BLaER1 treated with 17β-estradiol and CSF1 and Interleukin-3, amounts not matched to agents 10 nM and 100 nM (cell line): Measurements from ENCODE around the gene KATNA1.
"Not testable (repeated sequence)": the region's sequence is repeated elsewhere in the genome, so short reads cannot be mapped to it uniquely, and the experiment has no call there.

Source experiments
- H3K27ac ChIP-seq, 11 experiments: shearing (Covaris generic); formaldehyde crosslinking; 2 replicates each; pipeline ENCODE4 v1.8.1; 2022
- H3K27me3 ChIP-seq, 11 experiments: shearing (Covaris generic); formaldehyde crosslinking; 2 replicates each; pipeline ENCODE4 v1.8.1; 2022
- H3K36me3 ChIP-seq, 11 experiments: shearing (Covaris generic); formaldehyde crosslinking; 2 replicates each; pipeline ENCODE4 v1.8.1; 2022
- H3K4me1 ChIP-seq, 10 experiments: shearing (Covaris generic); formaldehyde crosslinking; 2 replicates each; pipeline ENCODE4 v1.8.1; 2022
- H3K4me2 ChIP-seq, 11 experiments: shearing (Covaris generic); formaldehyde crosslinking; 2 replicates each; pipeline ENCODE4 v1.8.1; 2022
- H3K4me3 ChIP-seq, 10 experiments: shearing (Covaris generic); formaldehyde crosslinking; 2 replicates each; pipeline ENCODE4 v1.8.1; 2022
- H3K9ac ChIP-seq, 11 experiments: shearing (Covaris generic); formaldehyde crosslinking; 2 replicates each; pipeline ENCODE4 v1.8.1; 2022
- H3K9me3 ChIP-seq, 11 experiments: shearing (Covaris generic); formaldehyde crosslinking; replicated peaks in 1 of 11; 2 replicates each; pipeline ENCODE4 v1.8.1; 2022
- H4K20me1 ChIP-seq, 11 experiments: shearing (Covaris generic); formaldehyde crosslinking; 2 replicates each; pipeline ENCODE4 v1.8.1; 2022
- Cebpa-rat ChIP-seq, 11 experiments: shearing (Covaris generic); IDR thresholded peaks; 2 replicates each; pipeline ENCODE4 v1.8.1; 2022

Gene KATNA1

GRCh38 chr6:149680503-149680902, 32.0 kb upstream of the KATNA1 start:
- Histone ChIP-seq H3K36me3 (peaks cover 78 to 100% (median 94%) of the 10 kb centered on the region in 11 experiments), H3K4me1 (no peaks in the 10 kb centered on the region), H3K9ac (no peak overlapping the region), H3K27ac (no peak overlapping the region), H3K4me2 (no peak overlapping the region), H3K9me3 (no peaks in the 10 kb centered on the region), H4K20me1 (peaks cover 17 to 58% (median 43%) of the 10 kb centered on the region in 11 experiments; a peak in 20 of 22 replicates), H3K4me3 (no peak overlapping the region), H3K27me3 (no peaks in the 10 kb centered on the region)
- TF ChIP-seq Cebpa-rat (IDR thresholded peaks at IDR 0.05) = no peak

- Histone ChIP-seq H4K20me1 (peaks cover 0 to 17% (median 0%) of the 10 kb centered on the region in 11 experiments; a peak in 6 of 22 replicates), H3K36me3 (peaks cover 93 to 100% (median 99%) of the 10 kb centered on the region in 11 experiments)
- H3K9me3 ChIP-seq, H3K4me1 ChIP-seq, H3K4me3 ChIP-seq, H3K27ac ChIP-seq, H3K27me3 ChIP-seq, H3K9ac ChIP-seq, H3K4me2 ChIP-seq: not testable (repeated sequence)
These were observed 23.8 kb upstream of the KATNA1 start for GRCh38 chr6:149672265-149672664.

- no peak overlapping the region for H3K9ac ChIP-seq
- peaks cover 63 to 92% (median 73%) of the 10 kb centered on the region in 11 experiments for H3K36me3 ChIP-seq
- H4K20me1 ChIP-seq = peaks cover 0 to 12% (median 4%) of the 10 kb centered on the region in 11 experiments; a peak in 5 of 22 replicates
- no peaks in the 10 kb centered on the region for H3K4me1 ChIP-seq
- no peak overlapping the region for H3K4me3 ChIP-seq
- H3K27ac ChIP-seq = no peak overlapping the region
- H3K27me3 ChIP-seq = no peaks in the 10 kb centered on the region
- H3K9me3 ChIP-seq = no peaks in the 10 kb centered on the region
- no peak for TF ChIP-seq Cebpa-rat (IDR thresholded peaks at IDR 0.05)
- no peak overlapping the region for H3K4me2 ChIP-seq
These were observed 11.5 kb upstream of the KATNA1 start for GRCh38 chr6:149660028-149660427.

GRCh38 chr6:149657441-149657840, 8.9 kb upstream of the KATNA1 start:
- no peak overlapping the region for H3K4me3 ChIP-seq

GRCh38 chr6:149651056-149651455, 2.5 kb upstream of the KATNA1 start:
- peaks cover 0 to 8% (median 0%) of the 10 kb centered on the region in 11 experiments; a peak in 6 of 22 replicates for H3K36me3 ChIP-seq
- no peak overlapping the region for H3K4me3 ChIP-seq
- H3K4me1 ChIP-seq = peaks cover 11 to 22% (median 20%) of the 10 kb centered on the region in 10 experiments
- H3K27ac ChIP-seq = no peak overlapping the region
- no peak for TF ChIP-seq Cebpa-rat (IDR thresholded peaks at IDR 0.05)
- no peaks in the 10 kb centered on the region for H3K27me3 ChIP-seq
- H4K20me1 ChIP-seq = peaks cover 0 to 16% (median 0%) of the 10 kb centered on the region in 11 experiments; a peak in 8 of 22 replicates
- no peak overlapping the region for H3K4me2 ChIP-seq
- H3K9me3 ChIP-seq = no peaks in the 10 kb centered on the region
- no peak overlapping the region for H3K9ac ChIP-seq

More at GRCh38 chr6:149657441-149657840, 8.9 kb upstream of the KATNA1 start:
- peaks cover 0 to 12% (median under 1%) of the 10 kb centered on the region in 11 experiments; a peak in 4 of 22 replicates for H4K20me1 ChIP-seq
- no peak for TF ChIP-seq Cebpa-rat (IDR thresholded peaks at IDR 0.05)
- no peak overlapping the region for H3K4me2 ChIP-seq
- H3K27ac ChIP-seq = no peak overlapping the region
- no peaks in the 10 kb centered on the region for H3K27me3 ChIP-seq
- peaks cover 39 to 66% (median 47%) of the 10 kb centered on the region in 11 experiments for H3K36me3 ChIP-seq
- H3K4me1 ChIP-seq = no peaks in the 10 kb centered on the region
- H3K9ac ChIP-seq = no peak overlapping the region
- no peaks in the 10 kb centered on the region for H3K9me3 ChIP-seq

- no peaks in the 10 kb centered on the region for H3K27me3 ChIP-seq
These were observed 1.9 kb downstream of the KATNA1 start for GRCh38 chr6:149646599-149646998.

GRCh38 chr6:149642829-149643580, 5.5 kb downstream of the KATNA1 start:
- no peaks in the 10 kb centered on the region for H3K27me3 ChIP-seq
- no peak for TF ChIP-seq Cebpa-rat (IDR thresholded peaks at IDR 0.05)
- peaks cover 5 to 34% (median 19%) of the 10 kb centered on the region in 11 experiments; a peak in 20 of 22 replicates for H3K36me3 ChIP-seq
- no peak overlapping the region; a peak in 1 of 22 replicates for H3K4me2 ChIP-seq
- no peak overlapping the region for H3K27ac ChIP-seq
- peaks cover 0 to 83% (median 7%) of the 10 kb centered on the region in 11 experiments; a peak in 10 of 22 replicates for H4K20me1 ChIP-seq
- peaks cover 0 to 10% (median 5%) of the 10 kb centered on the region in 11 experiments; a peak in 7 of 22 replicates for H3K9me3 ChIP-seq
- H3K4me1 ChIP-seq = peaks cover 6 to 27% (median 18%) of the 10 kb centered on the region in 10 experiments; a peak in 19 of 20 replicates
- no peak overlapping the region for H3K4me3 ChIP-seq
- no peak overlapping the region for H3K9ac ChIP-seq

More at GRCh38 chr6:149646599-149646998, 1.9 kb downstream of the KATNA1 start:
- Histone ChIP-seq H3K9me3 (peaks cover 0 to 10% (median 5%) of the 10 kb centered on the region in 11 experiments; a peak in 7 of 22 replicates), H3K9ac (peak overlapping the region in 4 of 11 experiments; percentile 87 to 94 (median 90); a peak in 6 of 22 replicates), H4K20me1 (peaks cover 0 to 56% (median 7%) of the 10 kb centered on the region in 11 experiments; a peak in 9 of 22 replicates), H3K36me3 (peaks cover 0 to 29% (median 13%) of the 10 kb centered on the region in 11 experiments; a peak in 9 of 22 replicates), H3K4me3 (peak overlapping the region in 6 of 10 experiments; percentile 81 to 96 (median 90); a peak in 7 of 20 replicates), H3K4me2 (peak overlapping the region; percentile 81 to 93 (median 88)), H3K4me1 (peaks cover 11 to 27% (median 24%) of the 10 kb centered on the region in 10 experiments), H3K27ac (no peak overlapping the region)
- no peak for TF ChIP-seq Cebpa-rat (IDR thresholded peaks at IDR 0.05)

- Histone ChIP-seq H3K9ac (no peak overlapping the region), H3K27me3 (no peaks in the 10 kb centered on the region), H4K20me1 (peaks cover 0 to 33% (median 0%) of the 10 kb centered on the region in 11 experiments; a peak in 7 of 22 replicates), H3K4me2 (no peak overlapping the region), H3K36me3 (peaks cover 47 to 85% (median 66%) of the 10 kb centered on the region in 11 experiments), H3K4me3 (no peak overlapping the region), H3K9me3 (no peaks in the 10 kb centered on the region), H3K4me1 (no peaks in the 10 kb centered on the region), H3K27ac (no peak overlapping the region)
- TF ChIP-seq Cebpa-rat (IDR thresholded peaks at IDR 0.05) = no peak
These were observed 12.4 kb downstream of the KATNA1 start for GRCh38 chr6:149636124-149636523.

GRCh38 chr6:149634315-149634714, 14.2 kb downstream of the KATNA1 start:
- H3K4me1 ChIP-seq = peaks cover 0 to 7% (median 0%) of the 10 kb centered on the region in 10 experiments; a peak in 6 of 20 replicates
- H3K27me3 ChIP-seq = no peaks in the 10 kb centered on the region
- H3K4me2 ChIP-seq = no peak overlapping the region
- no peaks in the 10 kb centered on the region for H3K9me3 ChIP-seq
- H4K20me1 ChIP-seq = peaks cover 0 to 19% (median 0%) of the 10 kb centered on the region in 11 experiments; a peak in 6 of 22 replicates
- no peak overlapping the region for H3K4me3 ChIP-seq
- no peak for TF ChIP-seq Cebpa-rat (IDR thresholded peaks at IDR 0.05)
- H3K9ac ChIP-seq = no peak overlapping the region
- no peak overlapping the region for H3K27ac ChIP-seq
- H3K36me3 ChIP-seq = peaks cover 55 to 93% (median 79%) of the 10 kb centered on the region in 11 experiments
